Ammon's horn (tissue), 1 donor: Measurements from ENCODE around the gene CNP.

Experiments used
- DNase-seq: peaks from one replicate; pipeline ENCODE4 v3.0.0-alpha.2; 2016; ENCODE audit warnings: low spot score

The CNP gene

GRCh38 chr17:41972571-41973407, 6.2 kb downstream of the CNP start:
- no peak for DNase-seq

GRCh38 chr17:41973408-41973811, 6.8 kb downstream of the CNP start:
- DNase-seq = no peak

- DNase-seq = no peak
Measured at GRCh38 chr17:41974031-41974430, 7.4 kb downstream of the CNP start.

GRCh38 chr17:41974658-41975057, 8.1 kb downstream of the CNP start:
- no peak for DNase-seq

GRCh38 chr17:41975099-41976083, 8.8 kb downstream of the CNP start:
- peak; percentile 93 for DNase-seq

GRCh38 chr17:41976142-41976768, 9.7 kb downstream of the CNP start:
- DNase-seq = no peak

- no peak for DNase-seq
Measured at GRCh38 chr17:41977991-41978390, 11.4 kb downstream of the CNP start.

- no peak for DNase-seq
Measured at GRCh38 chr17:41982026-41982760, 15.6 kb downstream of the CNP start.

GRCh38 chr17:41984454-41984853, 17.9 kb downstream of the CNP start:
- no peak for DNase-seq

- no peak for DNase-seq
Measured at GRCh38 chr17:41985919-41986318, 19.3 kb downstream of the CNP start.

GRCh38 chr17:41986634-41987033, 20.0 kb downstream of the CNP start:
- DNase-seq = no peak

GRCh38 chr17:41987642-41988041, 21.0 kb downstream of the CNP start:
- no peak for DNase-seq

- DNase-seq = no peak
Measured at GRCh38 chr17:41988418-41988817, 21.8 kb downstream of the CNP start.

- no peak for DNase-seq
Measured at GRCh38 chr17:41989702-41990419, 23.3 kb downstream of the CNP start.

GRCh38 chr17:41992576-41992975, 26.0 kb downstream of the CNP start:
- peak; percentile 88 for DNase-seq

GRCh38 chr17:41996855-41997164, 30.2 kb downstream of the CNP start:
- no peak for DNase-seq

GRCh38 chr17:41998497-41998896, 31.9 kb downstream of the CNP start:
- no peak for DNase-seq

GRCh38 chr17:42000413-42001133, 34.0 kb downstream of the CNP start:
- no peak for DNase-seq

- no peak for DNase-seq
Measured at GRCh38 chr17:42001729-42002128, 35.1 kb downstream of the CNP start.

- no peak for DNase-seq
Measured at GRCh38 chr17:42002175-42002791, 35.7 kb downstream of the CNP start.
